Thymus (tissue), 11 donors: Measurements from ENCODE around the gene OSBPL9. TPM values are rescaled to one million over a fixed set of nuclear protein-coding genes. Genes with fewer than 3 reads are reported as not detected.

Experiments used
- DNase-seq, 9 donors: peaks; one replicate each; pipeline ENCODE4 v3.0.0-alpha.2; 2013; ENCODE audit warnings: low spot score in 9 of 9, low read depth in 6 of 9, missing footprints in 1 of 9
- H3K27ac ChIP-seq, 2 donors: one replicate each; pipeline ENCODE4 v1.5.1; 2013; ENCODE audit warnings: control low read depth in 1 of 2, low read depth in 1 of 2, low read length in 1 of 2, mild to moderate bottlenecking in 1 of 2, moderate library complexity in 1 of 2
- H3K27me3 ChIP-seq, 2 donors: one replicate each; pipeline ENCODE4 v1.5.1; 2013; ENCODE audit warnings: low read length in 1 of 2; ENCODE audit not compliant: control insufficient read depth in 2 of 2, insufficient read depth in 1 of 2
- H3K36me3 ChIP-seq, 2 donors: one replicate each; pipeline ENCODE4 v1.5.1; 2013; ENCODE audit warnings: low read length in 1 of 2, mild to moderate bottlenecking in 1 of 2, moderate library complexity in 1 of 2; ENCODE audit not compliant: control insufficient read depth in 2 of 2, insufficient read depth in 2 of 2
- H3K4me1 ChIP-seq, 2 donors: one replicate each; pipeline ENCODE4 v1.5.1; 2013; ENCODE audit warnings: low read length in 2 of 2; ENCODE audit not compliant: control insufficient read depth in 2 of 2, insufficient read depth in 2 of 2
- H3K4me3 ChIP-seq, 2 donors: one replicate each; pipeline ENCODE4 v1.5.1; 2013; ENCODE audit warnings: low read length in 2 of 2, control low read depth in 1 of 2, mild to moderate bottlenecking in 1 of 2
- H3K9me3 ChIP-seq, 2 donors: one replicate each; pipeline ENCODE4 v1.5.1; 2013; ENCODE audit warnings: low read length in 1 of 2, mild to moderate bottlenecking in 1 of 2; ENCODE audit not compliant: control insufficient read depth in 2 of 2, insufficient read depth in 1 of 2
- WGBS: extraction: QIAGEN DNeasy Blood & Tissue Kit; methylation state at CpG from one replicate; pipeline ENCODE4 v1.1.7; 2013; 5-methylcytosine and 5-hydroxymethylcytosine counted together
- polyA plus RNA-seq: library from polyadenylated mRNA; stranded (reverse); fragments of 200-250 nt; gene quantifications from one replicate; pipeline ENCODE4 v1.2.3, GENCODE V29; 2013
- total RNA-seq: library from RNA; stranded (reverse); fragments of 120-200 nt; gene quantifications from one replicate; pipeline ENCODE4 v1.2.4, GENCODE V29; 2013
- donor health status: healthy.

Gene OSBPL9
- total and polyA plus RNA-seq, 2 donors, result 53.7 to 58.1 TPM

- Histone ChIP-seq H3K4me1 (no peaks in the 10 kb centered on the region), H3K4me3 (no peak overlapping the region), H3K36me3 (no peaks in the 10 kb centered on the region), H3K27me3 (no peaks in the 10 kb centered on the region), H3K9me3 (no peaks in the 10 kb centered on the region), H3K27ac (no peak overlapping the region)
- DNase-seq, result no peak
- 95% methylated on average over 2 of the region's 2 CpGs for WGBS
These were observed 46.8 kb downstream of the OSBPL9 start for GRCh38 chr1:51663721-51664120.

- no peaks in the 10 kb centered on the region for H3K27me3 ChIP-seq
- WGBS, result 98% methylated on average over 6 of the region's 6 CpGs
- H3K36me3 ChIP-seq, result no peaks in the 10 kb centered on the region
- no peak overlapping the region for H3K27ac ChIP-seq
- no peak for DNase-seq
- no peak overlapping the region for H3K4me3 ChIP-seq
- H3K9me3 ChIP-seq, result no peaks in the 10 kb centered on the region
- H3K4me1 ChIP-seq, result no peaks in the 10 kb centered on the region
These were observed 47.7 kb downstream of the OSBPL9 start for GRCh38 chr1:51664421-51665240.

GRCh38 chr1:51666478-51666877 is 49.6 kb downstream of the OSBPL9 start:
- no peak overlapping the region for H3K4me3 ChIP-seq
- DNase-seq, result no peak
- H3K27me3 ChIP-seq, result no peaks in the 10 kb centered on the region
- H3K27ac ChIP-seq, result no peak overlapping the region
- no peaks in the 10 kb centered on the region for H3K9me3 ChIP-seq
- WGBS, result 96% methylated on average over 2 of the region's 2 CpGs
- H3K4me1 ChIP-seq, result no peaks in the 10 kb centered on the region
- H3K36me3 ChIP-seq, result no peaks in the 10 kb centered on the region

GRCh38 chr1:51667561-51667960 is 50.7 kb downstream of the OSBPL9 start:
- 94% methylated on average over 2 of the region's 2 CpGs for WGBS
- Histone ChIP-seq H3K36me3 (no peaks in the 10 kb centered on the region), H3K27me3 (no peaks in the 10 kb centered on the region), H3K9me3 (no peaks in the 10 kb centered on the region), H3K4me3 (no peak overlapping the region), H3K4me1 (no peaks in the 10 kb centered on the region), H3K27ac (no peak overlapping the region)
- no peak for DNase-seq

- 94% methylated on average over 4 of the region's 4 CpGs for WGBS
- Histone ChIP-seq H3K9me3 (no peaks in the 10 kb centered on the region), H3K27ac (no peak overlapping the region), H3K36me3 (no peaks in the 10 kb centered on the region), H3K27me3 (no peaks in the 10 kb centered on the region), H3K4me1 (no peaks in the 10 kb centered on the region), H3K4me3 (no peak overlapping the region)
- DNase-seq, result no peak
These were observed 52.4 kb downstream of the OSBPL9 start for GRCh38 chr1:51669272-51669671.

- H3K27ac ChIP-seq, result no peak overlapping the region
- H3K27me3 ChIP-seq, result no peaks in the 10 kb centered on the region
- no peaks in the 10 kb centered on the region for H3K9me3 ChIP-seq
- no peaks in the 10 kb centered on the region for H3K4me1 ChIP-seq
- DNase-seq, result no peak
- no peak overlapping the region for H3K4me3 ChIP-seq
- no peaks in the 10 kb centered on the region for H3K36me3 ChIP-seq
- WGBS, result 98% methylated on average over 2 of the region's 2 CpGs
These were observed 52.9 kb downstream of the OSBPL9 start for GRCh38 chr1:51669816-51670215.

- Histone ChIP-seq H3K27me3 (no peaks in the 10 kb centered on the region), H3K27ac (no peak overlapping the region), H3K36me3 (no peaks in the 10 kb centered on the region), H3K4me1 (no peaks in the 10 kb centered on the region), H3K9me3 (no peaks in the 10 kb centered on the region), H3K4me3 (no peak overlapping the region)
- WGBS, result 97% methylated on average over 4 of the region's 4 CpGs
- no peak for DNase-seq
These were observed 54.8 kb downstream of the OSBPL9 start for GRCh38 chr1:51671527-51672325.

GRCh38 chr1:51673279-51673678 is 56.4 kb downstream of the OSBPL9 start:
- Histone ChIP-seq H3K36me3 (no peaks in the 10 kb centered on the region), H3K27me3 (no peaks in the 10 kb centered on the region), H3K4me1 (no peaks in the 10 kb centered on the region), H3K9me3 (no peaks in the 10 kb centered on the region), H3K4me3 (no peak overlapping the region), H3K27ac (no peak overlapping the region)
- WGBS, result 100% methylated on average over 1 of the region's 1 CpG
- DNase-seq, result no peak

GRCh38 chr1:51675177-51675780 is 58.4 kb downstream of the OSBPL9 start:
- 95% methylated on average over 2 of the region's 2 CpGs for WGBS
- H3K36me3 ChIP-seq, result no peaks in the 10 kb centered on the region

More at GRCh38 chr1:51675177-51675780, 58.4 kb downstream of the OSBPL9 start:
- Histone ChIP-seq H3K4me1 (no peaks in the 10 kb centered on the region), H3K27me3 (no peaks in the 10 kb centered on the region), H3K9me3 (no peaks in the 10 kb centered on the region), H3K27ac (no peak overlapping the region), H3K4me3 (no peak overlapping the region)
- DNase-seq, result no peak
